Measurements from ENCODE around the gene ZNF784. TPM values are rescaled to one million over a fixed set of nuclear protein-coding genes. Genes with fewer than 3 reads are reported as not detected.

Gene ZNF784
- total and polyA plus RNA-seq, 9 of the 15 experiments (the other 6 are each of a cell fraction or from before 2014, with no cell fraction given): 0.14 to 6.1 (median 2.1) TPM

DNA sequence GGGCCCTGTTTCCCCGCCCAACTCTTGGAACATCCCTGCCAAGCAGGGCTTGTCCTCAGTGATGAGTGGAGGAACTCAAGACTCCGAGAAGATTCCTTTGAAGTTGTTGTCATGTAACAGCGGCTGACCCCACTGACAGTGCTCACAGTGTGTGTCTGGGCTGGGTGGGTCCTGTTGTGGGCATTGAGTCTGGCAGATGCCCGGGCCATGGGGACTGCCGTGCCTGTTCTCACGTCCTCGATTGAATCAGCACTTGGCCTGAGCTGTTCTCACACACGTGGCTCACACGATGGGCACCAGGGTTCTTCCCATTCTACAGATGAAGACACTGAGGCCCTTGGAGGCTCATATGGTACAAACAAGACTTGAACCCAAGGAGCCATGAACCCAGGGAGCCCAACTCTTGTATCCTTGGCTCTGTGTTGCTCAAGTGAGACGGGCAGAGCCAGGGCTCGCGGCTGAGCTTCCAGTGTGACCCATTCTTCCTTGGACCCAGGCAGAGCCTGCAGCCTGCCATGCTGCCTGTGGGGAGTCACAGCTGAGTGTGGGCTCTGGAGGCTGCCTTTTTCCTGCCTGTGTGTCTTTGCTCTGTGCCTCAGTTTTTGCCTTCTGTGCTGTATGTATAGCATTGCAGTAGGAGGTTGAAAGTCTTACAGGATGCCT is 42.1 kb upstream of the ZNF784 start (continued):
- TF ChIP-seq, protein P1, sequence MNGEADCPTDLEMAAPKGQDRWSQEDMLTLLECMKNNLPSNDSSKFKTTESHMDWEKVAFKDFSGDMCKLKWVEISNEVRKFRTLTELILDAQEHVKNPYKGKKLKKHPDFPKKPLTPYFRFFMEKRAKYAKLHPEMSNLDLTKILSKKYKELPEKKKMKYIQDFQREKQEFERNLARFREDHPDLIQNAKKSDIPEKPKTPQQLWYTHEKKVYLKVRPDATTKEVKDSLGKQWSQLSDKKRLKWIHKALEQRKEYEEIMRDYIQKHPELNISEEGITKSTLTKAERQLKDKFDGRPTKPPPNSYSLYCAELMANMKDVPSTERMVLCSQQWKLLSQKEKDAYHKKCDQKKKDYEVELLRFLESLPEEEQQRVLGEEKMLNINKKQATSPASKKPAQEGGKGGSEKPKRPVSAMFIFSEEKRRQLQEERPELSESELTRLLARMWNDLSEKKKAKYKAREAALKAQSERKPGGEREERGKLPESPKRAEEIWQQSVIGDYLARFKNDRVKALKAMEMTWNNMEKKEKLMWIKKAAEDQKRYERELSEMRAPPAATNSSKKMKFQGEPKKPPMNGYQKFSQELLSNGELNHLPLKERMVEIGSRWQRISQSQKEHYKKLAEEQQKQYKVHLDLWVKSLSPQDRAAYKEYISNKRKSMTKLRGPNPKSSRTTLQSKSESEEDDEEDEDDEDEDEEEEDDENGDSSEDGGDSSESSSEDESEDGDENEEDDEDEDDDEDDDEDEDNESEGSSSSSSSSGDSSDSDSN (IDR thresholded peaks at IDR 0.05; ENCODE audit: borderline replicate concordance in 1 of 2, low read depth in 2 of 2, low read length in 2 of 2): no peak
- TF ChIP-seq HNRNPLL (IDR thresholded peaks at IDR 0.05; ENCODE audit: low read depth, low read length, poor library complexity, severe bottlenecking) (no peak), EP400 (IDR thresholded peaks at IDR 0.05) (no peak), TEAD2 (tag; IDR thresholded peaks at IDR 0.05) (no peak), POLR2G (IDR thresholded peaks at IDR 0.05; ENCODE audit: low read depth, low read length) (0 out of 2 replicates have a peak, but pooled peaks have one; percentile 25), BRF1 (IDR thresholded peaks at IDR 0.05; ENCODE audit: borderline replicate concordance, extremely low read depth, insufficient read length) (no peak), MIER1 (IDR thresholded peaks at IDR 0.05; ENCODE audit: low read depth) (no peak), MYNN (IDR thresholded peaks at IDR 0.05) (no peak), MYNN (CRISPR knock-in tag; IDR thresholded peaks at IDR 0.05) (no peak)
- TF ChIP-seq, protein P2, sequence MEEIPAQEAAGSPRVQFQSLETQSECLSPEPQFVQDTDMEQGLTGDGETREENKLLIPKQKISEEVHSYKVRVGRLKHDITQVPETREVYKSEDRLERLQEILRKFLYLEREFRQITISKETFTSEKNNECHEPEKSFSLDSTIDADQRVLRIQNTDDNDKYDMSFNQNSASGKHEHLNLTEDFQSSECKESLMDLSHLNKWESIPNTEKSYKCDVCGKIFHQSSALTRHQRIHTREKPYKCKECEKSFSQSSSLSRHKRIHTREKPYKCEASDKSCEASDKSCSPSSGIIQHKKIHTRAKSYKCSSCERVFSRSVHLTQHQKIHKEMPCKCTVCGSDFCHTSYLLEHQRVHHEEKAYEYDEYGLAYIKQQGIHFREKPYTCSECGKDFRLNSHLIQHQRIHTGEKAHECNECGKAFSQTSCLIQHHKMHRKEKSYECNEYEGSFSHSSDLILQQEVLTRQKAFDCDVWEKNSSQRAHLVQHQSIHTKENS (CRISPR knock-in tag; IDR thresholded peaks at IDR 0.05): no peak

Data from K562 (cell line).